NCI-H1930 (cell line): Measurements from ENCODE around the gene ADGRD1.

Experiments
- DNase-seq, 2 experiments: peaks; one replicate each; lab custom pipeline; 2025; lab: John Stamatoyannopoulos, UW

Gene ADGRD1

DNA sequence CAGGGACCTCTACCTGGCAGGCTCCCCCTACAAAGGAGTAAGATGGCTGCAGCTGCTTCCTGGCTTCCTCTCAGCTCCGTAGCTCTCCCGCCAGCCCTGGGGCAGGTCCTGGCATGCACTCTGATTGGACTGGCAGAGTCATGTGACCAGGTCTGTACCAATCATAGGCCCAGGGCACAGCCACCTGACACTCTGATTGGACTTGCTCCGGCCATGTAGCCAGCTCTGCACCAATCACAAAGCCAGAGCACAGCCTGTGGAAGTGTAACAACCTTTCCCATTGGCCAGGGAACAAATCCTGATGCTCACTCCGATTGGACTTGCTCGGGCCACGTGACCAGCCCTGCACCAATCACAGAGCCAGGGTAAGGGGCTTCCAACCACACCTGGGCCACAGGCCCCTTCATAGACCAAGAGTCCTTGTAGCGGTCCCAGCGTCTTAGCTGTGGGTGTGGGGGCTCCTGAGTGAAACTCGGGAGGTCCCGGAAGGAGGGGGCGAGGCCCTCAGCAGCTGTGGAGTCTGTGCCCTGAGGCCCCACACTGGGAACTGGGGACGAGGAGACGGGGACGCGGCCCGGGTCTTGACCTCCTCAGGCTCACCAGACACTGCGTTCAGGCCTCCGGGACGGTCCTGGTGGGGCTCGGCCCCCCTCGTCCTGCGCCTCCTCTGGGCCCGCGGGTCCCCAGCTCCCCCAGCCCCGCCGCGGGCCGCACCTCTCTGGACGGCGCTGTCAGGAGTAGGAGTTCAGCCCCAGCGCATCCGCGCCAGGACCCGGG lies 210.6 kb downstream of the ADGRD1 start:
- no peak for DNase-seq

DNA sequence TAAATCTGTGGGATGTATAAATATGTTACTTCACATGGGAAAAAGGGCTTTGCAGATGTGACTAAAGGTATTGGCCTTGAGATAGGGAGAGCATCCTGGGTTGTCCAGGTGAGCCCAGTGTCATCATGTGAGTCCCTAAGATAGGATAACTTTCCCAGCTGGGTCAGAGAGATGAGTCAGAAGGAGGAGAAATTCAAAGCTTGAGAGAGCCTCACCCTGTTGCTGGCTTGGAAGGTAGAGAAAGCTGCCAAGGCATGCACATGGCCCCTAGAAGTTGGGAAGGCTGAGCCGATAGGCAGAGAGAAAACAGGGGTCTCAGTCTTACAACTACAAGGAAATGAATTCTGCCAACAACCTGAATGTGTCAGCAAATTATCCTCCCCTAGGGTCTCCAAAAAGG lies 213.0 kb downstream of the ADGRD1 start:
- no peak for DNase-seq

DNA sequence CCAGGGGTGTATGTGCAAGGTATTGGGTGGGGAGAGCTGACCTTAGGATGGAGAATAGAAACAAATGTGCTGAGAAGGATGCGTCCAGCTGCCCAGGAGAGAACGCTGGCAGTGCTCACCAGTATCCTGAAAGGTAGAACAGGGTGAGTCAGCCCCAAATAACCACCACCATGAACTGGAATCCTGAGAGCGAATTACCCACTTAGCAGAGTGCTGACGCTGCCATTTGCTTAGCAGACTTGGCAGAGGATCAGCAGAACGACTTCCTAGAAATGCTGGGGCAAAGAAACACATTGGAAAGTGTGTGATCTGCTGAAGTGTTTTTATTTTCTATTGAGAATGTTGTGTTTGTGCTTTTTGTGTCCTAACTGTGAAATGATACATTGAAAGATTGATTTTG lies 213.6 kb downstream of the ADGRD1 start:
- no peak for DNase-seq

DNA sequence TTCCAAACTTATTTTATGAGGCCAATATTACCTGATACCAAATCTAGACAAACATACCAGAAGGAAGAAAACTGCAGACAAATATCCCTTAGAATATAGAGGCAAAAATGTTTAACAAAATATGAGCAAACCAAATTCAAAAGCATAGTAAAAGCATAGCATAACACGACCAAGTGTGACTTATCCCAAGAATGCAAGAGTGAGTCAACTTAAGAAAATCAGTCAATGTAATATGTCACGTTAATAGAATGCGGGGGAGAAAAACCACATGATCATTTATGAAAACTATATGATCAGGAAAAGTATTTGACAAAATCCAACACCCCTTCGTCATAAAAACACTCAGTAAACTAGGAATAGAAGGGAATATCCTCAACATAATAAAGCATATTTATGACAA lies 217.3 kb downstream of the ADGRD1 start:
- no peak for DNase-seq

DNA sequence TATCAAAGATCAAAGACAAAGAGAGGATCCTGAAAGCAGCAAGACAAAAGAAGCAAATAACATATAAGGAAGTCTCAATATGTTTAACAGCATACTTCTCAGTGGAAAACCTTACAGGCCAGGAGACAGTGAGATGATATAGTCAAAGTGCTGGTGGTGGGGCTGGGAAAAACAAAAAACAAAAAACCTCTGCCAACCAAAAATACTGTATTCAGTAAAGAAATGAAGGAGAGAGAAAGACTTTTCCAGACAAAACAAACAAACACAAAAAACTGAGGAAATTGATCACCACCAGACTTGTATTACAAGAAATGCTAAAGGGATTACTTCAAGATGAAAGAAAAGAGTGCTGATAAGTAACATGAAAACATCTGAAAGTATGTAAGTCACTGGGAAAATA lies 221.2 kb downstream of the ADGRD1 start:
- DNase-seq: no peak

DNA sequence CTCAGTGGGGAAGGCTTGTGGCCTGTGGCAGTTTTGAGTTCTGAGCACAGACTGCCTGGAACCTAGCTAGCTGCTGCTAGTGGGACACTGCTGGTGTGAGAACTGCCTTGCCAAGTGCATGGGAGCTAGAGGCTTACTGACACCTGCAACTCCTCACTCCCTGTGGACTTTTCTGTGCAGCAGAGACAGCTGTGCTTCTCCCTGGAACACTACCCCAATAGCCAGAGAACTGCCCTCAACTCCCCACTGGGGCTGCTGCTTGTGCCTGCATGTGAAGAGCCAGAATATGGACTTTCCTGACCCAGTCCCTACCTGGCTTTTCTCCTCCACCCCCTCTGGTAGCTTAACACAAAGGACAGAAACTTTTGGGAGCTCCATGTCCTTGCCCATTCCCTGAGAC lies 222.6 kb downstream of the ADGRD1 start:
- DNase-seq: no peak

DNA sequence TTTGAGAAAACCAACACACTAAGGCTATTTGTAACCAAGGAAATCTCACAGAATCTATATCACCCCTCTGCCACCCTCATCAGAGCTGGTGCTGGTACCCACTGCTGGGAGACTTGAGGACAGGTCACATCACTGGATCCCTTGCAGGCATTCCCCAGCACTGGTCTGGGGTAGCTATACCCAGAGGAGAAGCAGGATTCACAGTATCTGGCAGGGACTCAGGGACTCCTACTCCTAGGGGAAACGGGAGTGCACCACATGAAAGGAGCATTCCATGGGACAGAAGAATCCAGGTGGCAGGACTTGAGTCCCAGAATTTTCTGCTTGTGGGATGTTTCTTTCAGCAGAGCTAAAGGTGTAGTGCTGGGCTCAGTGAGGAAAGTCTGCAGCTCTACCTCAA lies 223.2 kb downstream of the ADGRD1 start:
- DNase-seq: no peak

DNA sequence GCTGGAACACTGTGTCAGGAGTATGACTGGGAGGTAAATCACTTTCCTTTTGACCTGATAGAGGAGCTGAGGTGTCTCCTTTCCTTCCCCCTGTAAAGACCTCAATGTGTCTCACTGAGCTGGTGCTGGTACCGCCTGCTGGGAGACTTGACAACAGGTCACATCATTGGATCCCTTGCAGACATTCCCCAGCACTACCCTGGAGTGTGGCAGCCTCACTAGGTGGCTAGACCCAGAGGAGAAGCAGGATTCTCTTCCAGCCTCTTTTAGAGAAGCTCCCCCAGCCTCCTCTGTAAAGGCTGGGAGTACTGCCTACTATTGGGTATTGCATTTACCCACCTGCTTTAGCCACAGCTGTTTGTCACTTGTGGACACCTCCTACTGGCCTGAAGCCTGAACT lies 223.9 kb downstream of the ADGRD1 start:
- DNase-seq: no peak

DNA sequence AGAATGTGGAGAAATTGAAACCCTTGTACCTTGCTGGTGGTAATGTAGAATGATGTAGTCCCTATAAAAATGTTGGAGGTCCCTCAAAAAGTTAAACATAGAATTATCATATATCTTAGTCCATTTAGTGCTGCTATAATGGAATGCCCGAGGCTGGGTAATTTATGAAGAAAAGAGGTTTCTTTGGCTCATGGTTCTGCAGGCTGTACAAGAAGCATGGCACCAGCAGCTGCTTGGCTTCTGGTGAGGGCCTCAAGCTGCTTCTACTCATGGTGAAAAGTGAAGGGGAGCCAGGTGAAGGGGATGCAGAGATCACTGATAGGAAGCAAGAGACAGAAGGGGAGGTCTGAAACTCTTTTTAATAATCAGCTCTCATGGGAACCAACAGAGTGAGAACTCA lies 233.9 kb downstream of the ADGRD1 start:
- no peak for DNase-seq

DNA sequence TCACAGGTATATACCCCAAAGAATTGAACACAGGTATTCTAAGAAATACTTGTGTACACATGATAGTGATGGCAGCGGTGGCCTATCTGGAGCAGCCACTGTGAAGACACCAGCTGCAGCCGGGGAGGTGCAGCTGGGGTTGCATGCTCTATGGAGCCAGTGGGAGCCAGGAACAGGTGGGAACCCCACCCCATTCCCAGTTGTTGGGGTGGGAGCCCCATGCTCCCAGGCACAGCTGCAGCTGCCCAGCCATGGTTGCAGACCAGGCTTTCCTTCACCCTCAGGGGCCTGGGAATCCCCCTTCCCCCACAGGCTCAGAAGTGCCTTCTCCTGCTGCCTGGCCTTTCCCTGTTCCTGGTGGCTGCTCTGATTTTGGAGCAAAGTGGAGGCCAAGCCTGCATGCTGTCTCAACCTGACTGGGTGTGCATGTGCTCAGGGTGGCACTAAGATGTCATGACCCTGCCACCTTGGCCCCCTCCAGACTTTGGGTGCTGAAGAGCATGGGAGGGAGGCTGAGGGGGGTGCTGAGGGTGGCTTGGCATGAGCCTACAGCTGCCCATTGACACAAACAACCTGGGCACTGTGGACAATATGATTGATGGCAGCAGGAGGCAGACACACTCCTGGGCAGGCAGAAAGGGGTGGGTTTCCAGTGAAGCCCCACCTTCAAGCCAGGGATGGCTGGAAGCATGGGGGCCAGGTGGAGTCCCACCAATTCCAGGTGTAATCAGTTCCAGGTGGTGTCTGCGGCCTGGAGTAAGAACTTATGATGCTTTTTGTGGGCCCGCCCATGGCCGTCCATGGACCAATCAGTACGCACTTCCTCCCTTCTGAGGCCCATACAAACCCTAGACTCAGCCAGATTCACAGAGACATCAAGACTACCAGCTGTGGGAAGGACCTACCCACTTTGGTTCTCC lies 234.7 kb downstream of the ADGRD1 start:
- DNase-seq: no peak

DNA sequence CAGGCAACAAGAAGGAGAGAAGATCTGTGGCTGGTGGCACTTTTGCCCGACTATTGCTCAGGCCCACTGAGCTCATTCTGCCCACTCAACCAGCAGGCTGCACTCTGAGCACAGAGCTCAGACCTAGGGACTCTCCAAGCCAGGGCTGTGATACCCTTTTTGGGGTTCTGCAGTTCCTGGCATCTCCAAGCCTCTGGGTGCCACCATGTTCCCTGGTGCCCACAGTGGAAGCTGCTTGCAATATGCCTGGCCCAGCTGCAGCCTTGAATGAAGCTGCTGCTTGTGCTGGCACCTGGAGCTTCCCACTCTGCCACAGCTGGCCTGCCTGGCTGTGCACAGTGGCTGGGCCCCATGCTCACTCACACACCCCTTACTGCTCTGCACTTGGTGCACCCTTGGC lies 236.1 kb downstream of the ADGRD1 start:
- DNase-seq: no peak

DNA sequence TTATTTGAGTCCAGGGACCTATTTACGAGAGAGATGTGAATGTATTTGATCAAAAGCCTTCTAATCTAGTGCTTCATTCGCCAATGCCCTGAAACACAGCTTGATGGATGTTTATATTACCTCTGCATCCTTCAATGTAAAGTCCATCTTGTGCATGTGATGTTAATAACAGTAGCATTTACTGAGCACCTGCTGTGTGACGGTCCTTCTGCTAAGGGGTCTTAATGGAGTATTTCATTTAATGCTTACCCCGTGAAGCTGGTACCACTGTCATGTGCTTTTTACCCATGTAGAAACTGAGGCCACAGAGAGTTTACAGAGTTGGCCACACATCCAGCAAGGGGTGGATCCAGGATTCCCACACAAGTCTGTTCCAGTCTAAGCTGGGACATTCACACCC lies 237.3 kb downstream of the ADGRD1 start:
- DNase-seq: no peak
